HepG2 (cell line): ENCODE measurements around the gene EMILIN3. TPM values are rescaled to one million over a fixed set of nuclear protein-coding genes. Genes with fewer than 3 reads are reported as not detected.
A peak's percentile ranks its signal among the peaks of the same experiment; 100 is the strongest.

Source experiments
- BCL6 ChIP-seq: IDR thresholded peaks from 2 replicates; pipeline ENCODE4 v1.6.1; 2016; ENCODE audit warnings: missing genetic modification reagents, missing compliant biosample characterization
- ELF3 ChIP-seq: IDR thresholded peaks from 2 replicates; pipeline ENCODE4 v1.6.1; 2016; ENCODE audit warnings: missing genetic modification reagents, missing compliant biosample characterization
- HIVEP1 ChIP-seq: sonication (generic); formaldehyde crosslinking; IDR thresholded peaks from 2 replicates; pipeline ENCODE4 v1.4.0; 2020; ENCODE audit warnings: mild to moderate bottlenecking, missing genetic modification reagents
- HNF4A ChIP-seq: sonication (generic); formaldehyde crosslinking; IDR thresholded peaks from 2 replicates; pipeline ENCODE4 v1.4.0; 2020; ENCODE audit warnings: missing genetic modification reagents
- HNF4G ChIP-seq, 2 experiments: sonication (generic) in 1 of 2; formaldehyde crosslinking in 1 of 2; IDR thresholded peaks; 2 replicates each; pipeline versions ENCODE4 v1.4.0 to v1.6.1; 2011 to 2020; ENCODE audit warnings: borderline replicate concordance in 2 of 2, low read depth in 2 of 2, mild to moderate bottlenecking in 2 of 2, low read length in 1 of 2, missing genetic modification reagents in 1 of 2, moderate library complexity in 1 of 2
- MAFF ChIP-seq: IDR thresholded peaks from 2 replicates; pipeline ENCODE4 v1.6.1; 2011; ENCODE audit warnings: low read depth, low read length, improper control_type of control experiment
- MAFK ChIP-seq, 2 experiments: IDR thresholded peaks in 1 of 2; conservative IDR thresholded peaks in 1 of 2; 2 replicates each; pipeline ENCODE4 v1.6.1; 2011; ENCODE audit warnings: improper control_type of control experiment in 2 of 2, low read length in 2 of 2
- RARG ChIP-seq: sonication (generic); formaldehyde crosslinking; IDR thresholded peaks from 2 replicates; pipeline ENCODE4 v1.4.0; 2020; ENCODE audit warnings: low read depth, mild to moderate bottlenecking, missing genetic modification reagents
- REL ChIP-seq: sonication (generic); formaldehyde crosslinking; conservative IDR thresholded peaks from 2 replicates; pipeline ENCODE4 v1.8.0; 2022; ENCODE audit warnings: mild to moderate bottlenecking, missing genetic modification reagents, moderate library complexity
- SALL1 ChIP-seq: sonication (generic); formaldehyde crosslinking; IDR thresholded peaks from 2 replicates; pipeline ENCODE4 v1.8.0; 2022; ENCODE audit warnings: mild to moderate bottlenecking, missing genetic modification reagents
- SPEN ChIP-seq: sonication (generic); formaldehyde crosslinking; IDR thresholded peaks from 2 replicates; pipeline ENCODE4 v1.5.1; 2020; ENCODE audit warnings: low read depth, mild to moderate bottlenecking, missing genetic modification reagents
- polyA plus RNA-seq, 8 experiments: library from polyadenylated mRNA; depleted of rRNA in 3 of 8; stranded (reverse) in 7 of 8; unstranded in 1 of 8; fragments of >200 nt; fragmentation: Illumina TruSeq in 4 of 8; extraction: Trizol in 4 of 8; gene quantifications; 2 replicates each; pipeline versions ENCODE4 v1.2.1 to v1.2.3, GENCODE V29; 2011 to 2016; ENCODE audit warnings: low read depth in 4 of 8, missing spikeins in 1 of 8, mixed read lengths in 1 of 8; ENCODE audit not compliant: insufficient read depth in 1 of 8
- total RNA-seq, 5 experiments: library from RNA; depleted of rRNA; stranded (reverse); fragments of >200 nt; fragmentation: Illumina TruSeq; extraction: Trizol; gene quantifications; 2 replicates each; pipeline ENCODE4 v1.2.3, GENCODE V29; 2016; ENCODE audit warnings: low read depth in 1 of 5
- TF ChIP-seq, protein P1 (sequence below): sonication (generic); formaldehyde crosslinking; IDR thresholded peaks from 2 replicates; pipeline ENCODE4 v1.5.0; 2020; ENCODE audit warnings: missing genetic modification reagents
- TF ChIP-seq, protein P2 (sequence below): sonication (generic); formaldehyde crosslinking; IDR thresholded peaks from 2 replicates; pipeline ENCODE4 v1.4.0; 2020; ENCODE audit warnings: missing genetic modification reagents
- TF ChIP-seq, protein P3 (sequence below): sonication (generic); formaldehyde crosslinking; conservative IDR thresholded peaks from 2 replicates; pipeline ENCODE4 v1.4.0; 2020; ENCODE audit warnings: missing genetic modification reagents

Gene EMILIN3
- total and polyA plus RNA-seq, 2 of the 13 experiments (the other 11 are each of a cell fraction or from before 2014, with no cell fraction given): 0.25 to 0.29 TPM

DNA sequence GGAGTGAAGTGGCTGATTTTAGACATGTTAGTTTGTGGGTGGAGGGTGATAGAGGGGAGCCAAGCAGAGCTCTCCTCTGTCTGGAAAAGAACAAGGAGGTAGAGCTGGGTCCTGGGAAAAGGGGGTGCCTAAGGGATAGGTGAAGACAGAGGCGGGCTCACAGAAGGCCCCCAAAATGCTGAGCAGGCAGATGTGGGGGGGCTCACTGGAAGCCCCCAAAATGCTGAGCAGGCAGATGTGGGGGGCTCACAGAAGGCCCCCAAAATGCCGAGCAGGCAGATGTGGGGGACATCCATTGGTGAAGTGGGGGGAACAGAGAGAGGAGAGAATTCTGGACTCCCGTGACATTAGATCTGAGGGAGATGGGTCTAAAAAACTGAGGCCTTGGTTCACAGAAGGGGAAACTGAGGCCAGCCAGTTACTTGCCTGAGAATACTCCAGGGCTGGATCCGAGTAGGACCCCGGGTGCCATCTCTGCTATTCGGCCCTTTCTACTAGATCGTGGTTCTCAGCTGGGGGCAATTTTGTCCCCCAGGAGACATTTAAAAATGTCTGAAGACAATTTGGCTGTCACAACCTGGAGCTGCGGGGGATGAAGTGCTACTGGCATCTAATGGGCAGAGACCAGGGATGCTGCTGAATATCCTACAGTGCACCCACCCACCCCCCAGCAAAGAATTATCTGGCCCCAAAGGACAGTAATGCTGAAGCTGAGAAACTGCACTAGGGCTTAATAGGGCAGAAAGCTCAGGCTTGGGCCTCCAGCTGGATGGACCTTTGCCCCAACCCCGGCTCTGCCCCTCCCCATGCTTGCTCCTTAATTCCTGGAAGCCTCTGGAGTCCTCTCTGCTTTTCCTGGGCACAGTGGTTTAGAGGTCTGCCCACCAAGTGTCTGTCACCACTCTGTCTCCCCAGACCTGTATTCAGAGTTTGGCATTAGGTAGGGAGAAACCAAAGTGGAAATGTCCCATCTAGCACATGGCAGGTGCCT lies 23.8 kb downstream of the EMILIN3 start (continued):
- no peak for TF ChIP-seq SALL1 (CRISPR knock-in tag)
- TF ChIP-seq, protein P1, sequence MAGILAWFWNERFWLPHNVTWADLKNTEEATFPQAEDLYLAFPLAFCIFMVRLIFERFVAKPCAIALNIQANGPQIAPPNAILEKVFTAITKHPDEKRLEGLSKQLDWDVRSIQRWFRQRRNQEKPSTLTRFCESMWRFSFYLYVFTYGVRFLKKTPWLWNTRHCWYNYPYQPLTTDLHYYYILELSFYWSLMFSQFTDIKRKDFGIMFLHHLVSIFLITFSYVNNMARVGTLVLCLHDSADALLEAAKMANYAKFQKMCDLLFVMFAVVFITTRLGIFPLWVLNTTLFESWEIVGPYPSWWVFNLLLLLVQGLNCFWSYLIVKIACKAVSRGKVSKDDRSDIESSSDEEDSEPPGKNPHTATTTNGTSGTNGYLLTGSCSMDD: no peak
- TF ChIP-seq HIVEP1 (CRISPR knock-in tag): 0 out of 2 replicates have a peak, but pooled peaks have one; percentile 14
- TF ChIP-seq, protein P2, sequence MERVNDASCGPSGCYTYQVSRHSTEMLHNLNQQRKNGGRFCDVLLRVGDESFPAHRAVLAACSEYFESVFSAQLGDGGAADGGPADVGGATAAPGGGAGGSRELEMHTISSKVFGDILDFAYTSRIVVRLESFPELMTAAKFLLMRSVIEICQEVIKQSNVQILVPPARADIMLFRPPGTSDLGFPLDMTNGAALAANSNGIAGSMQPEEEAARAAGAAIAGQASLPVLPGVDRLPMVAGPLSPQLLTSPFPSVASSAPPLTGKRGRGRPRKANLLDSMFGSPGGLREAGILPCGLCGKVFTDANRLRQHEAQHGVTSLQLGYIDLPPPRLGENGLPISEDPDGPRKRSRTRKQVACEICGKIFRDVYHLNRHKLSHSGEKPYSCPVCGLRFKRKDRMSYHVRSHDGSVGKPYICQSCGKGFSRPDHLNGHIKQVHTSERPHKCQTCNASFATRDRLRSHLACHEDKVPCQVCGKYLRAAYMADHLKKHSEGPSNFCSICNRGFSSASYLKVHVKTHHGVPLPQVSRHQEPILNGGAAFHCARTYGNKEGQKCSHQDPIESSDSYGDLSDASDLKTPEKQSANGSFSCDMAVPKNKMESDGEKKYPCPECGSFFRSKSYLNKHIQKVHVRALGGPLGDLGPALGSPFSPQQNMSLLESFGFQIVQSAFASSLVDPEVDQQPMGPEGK (CRISPR knock-in tag): peak; percentile 34; the same call in 1 of the 2 replicates
- peak; percentile 47; the same call in 1 of the 2 replicates for TF ChIP-seq HNF4G (IDR thresholded peaks at IDR 0.05; ENCODE audit: borderline replicate concordance, low read depth, low read length)
- TF ChIP-seq HNF4G (CRISPR knock-in tag; IDR thresholded peaks at IDR 0.05; ENCODE audit: borderline replicate concordance, low read depth): no peak
- TF ChIP-seq MAFF: peak; percentile 91
- peak; percentile 59 for TF ChIP-seq HNF4A (CRISPR knock-in tag)
- no peak for TF ChIP-seq ELF3 (CRISPR knock-in tag)
- peak; percentile 91 to 96 for TF ChIP-seq MAFK (conservative IDR thresholded peaks at IDR 0.05 in 1 of 2, IDR thresholded peaks at IDR 0.05 in 1 of 2; ENCODE audit: low read length in 2 of 2)
- no peak for TF ChIP-seq SPEN (CRISPR knock-in tag)
- peak; percentile 44; the same call in 1 of the 2 replicates for TF ChIP-seq BCL6 (CRISPR knock-in tag)
- no peak for TF ChIP-seq RARG (CRISPR knock-in tag)
- TF ChIP-seq REL (CRISPR knock-in tag): 0 out of 2 replicates have a peak, but pooled peaks have one; percentile 41
- TF ChIP-seq, protein P3, sequence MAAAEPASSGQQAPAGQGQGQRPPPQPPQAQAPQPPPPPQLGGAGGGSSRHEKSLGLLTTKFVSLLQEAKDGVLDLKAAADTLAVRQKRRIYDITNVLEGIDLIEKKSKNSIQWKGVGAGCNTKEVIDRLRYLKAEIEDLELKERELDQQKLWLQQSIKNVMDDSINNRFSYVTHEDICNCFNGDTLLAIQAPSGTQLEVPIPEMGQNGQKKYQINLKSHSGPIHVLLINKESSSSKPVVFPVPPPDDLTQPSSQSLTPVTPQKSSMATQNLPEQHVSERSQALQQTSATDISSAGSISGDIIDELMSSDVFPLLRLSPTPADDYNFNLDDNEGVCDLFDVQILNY (CRISPR knock-in tag): no peak
